ENCODE results near the gene KLHDC2.

DNA sequence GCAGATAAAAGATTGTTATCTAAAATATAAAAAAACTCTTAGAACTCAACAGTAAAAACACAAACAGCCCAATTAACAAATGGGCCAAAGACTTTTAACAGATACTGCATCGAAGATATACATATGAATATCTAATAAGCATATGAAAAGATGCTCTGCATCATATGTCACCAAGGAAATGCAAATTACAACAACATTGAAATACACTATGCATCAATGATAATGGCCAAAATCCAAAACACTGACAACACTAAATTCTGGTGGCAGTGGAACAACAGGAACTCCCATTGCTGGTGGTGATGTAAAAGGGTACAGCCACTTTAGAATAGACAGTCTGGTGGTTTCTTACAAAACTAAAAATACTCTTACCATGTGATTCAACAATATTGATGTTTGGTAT, 40.8 kb downstream of the KLHDC2 start:
- no peak for TF ChIP-seq POLR2A (IDR thresholded peaks at IDR 0.05)
- TF ChIP-seq, protein P1, sequence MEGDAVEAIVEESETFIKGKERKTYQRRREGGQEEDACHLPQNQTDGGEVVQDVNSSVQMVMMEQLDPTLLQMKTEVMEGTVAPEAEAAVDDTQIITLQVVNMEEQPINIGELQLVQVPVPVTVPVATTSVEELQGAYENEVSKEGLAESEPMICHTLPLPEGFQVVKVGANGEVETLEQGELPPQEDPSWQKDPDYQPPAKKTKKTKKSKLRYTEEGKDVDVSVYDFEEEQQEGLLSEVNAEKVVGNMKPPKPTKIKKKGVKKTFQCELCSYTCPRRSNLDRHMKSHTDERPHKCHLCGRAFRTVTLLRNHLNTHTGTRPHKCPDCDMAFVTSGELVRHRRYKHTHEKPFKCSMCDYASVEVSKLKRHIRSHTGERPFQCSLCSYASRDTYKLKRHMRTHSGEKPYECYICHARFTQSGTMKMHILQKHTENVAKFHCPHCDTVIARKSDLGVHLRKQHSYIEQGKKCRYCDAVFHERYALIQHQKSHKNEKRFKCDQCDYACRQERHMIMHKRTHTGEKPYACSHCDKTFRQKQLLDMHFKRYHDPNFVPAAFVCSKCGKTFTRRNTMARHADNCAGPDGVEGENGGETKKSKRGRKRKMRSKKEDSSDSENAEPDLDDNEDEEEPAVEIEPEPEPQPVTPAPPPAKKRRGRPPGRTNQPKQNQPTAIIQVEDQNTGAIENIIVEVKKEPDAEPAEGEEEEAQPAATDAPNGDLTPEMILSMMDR (IDR thresholded peaks at IDR 0.05): no peak

Data from thyroid gland (tissue), 4 donors.